Testis (tissue), 3 donors: ENCODE data around the gene PRKCG. TPM values are rescaled to one million over a fixed set of nuclear protein-coding genes. Genes with fewer than 3 reads are reported as not detected.

Experiments used
- DNase-seq: peaks from one replicate; pipeline ENCODE4 v3.0.0-alpha.2; 2019
- H3K27ac ChIP-seq, 2 donors: fragments of 200-600 bp; sonication (generic); one replicate each; pipeline ENCODE4 v1.5.1; 2019
- H3K27me3 ChIP-seq: fragments of 200-600 bp; sonication (generic); one replicate; pipeline ENCODE4 v1.5.1; 2019
- H3K36me3 ChIP-seq: fragments of 200-600 bp; sonication (generic); one replicate; pipeline ENCODE4 v1.5.1; 2017; ENCODE audit warnings: low read depth; ENCODE audit errors: missing control alignments
- H3K4me1 ChIP-seq: fragments of 200-600 bp; sonication (generic); one replicate; pipeline ENCODE4 v1.5.1; 2019
- H3K4me3 ChIP-seq, 2 donors: fragments of 200-600 bp; sonication (generic); one replicate each; pipeline ENCODE4 v1.5.1; 2017 to 2019
- H3K9me3 ChIP-seq: fragments of 200-600 bp; sonication (generic); one replicate; pipeline ENCODE4 v1.5.1; 2017
- POLR2A ChIP-seq: fragments of 450-650 bp; IDR thresholded peaks from one replicate; pipeline ENCODE4 v1.6.1; 2017; ENCODE audit warnings: antibody characterized with exemption, mild to moderate bottlenecking, moderate library complexity
- WGBS, 2 donors: methylation state at CpG; one replicate each; pipeline ENCODE4 v1.1.5; 2018; 5-methylcytosine and 5-hydroxymethylcytosine counted together
- intact Hi-C: fragments of 100-400 bp; cut with DNase I; formaldehyde crosslinking; loops from one replicate; pipeline ENCODE4 v1.15.1; 2023; ENCODE audit warnings: low total_unique reads
- polyA plus RNA-seq: library from polyadenylated mRNA; stranded (reverse); fragments of 350-450 nt; fragmentation: Illumina TruSeq; extraction: RNeasy Lipid Tissue Mini Kit (QIAGEN cat#74804); gene quantifications from one replicate; pipeline ENCODE4 v1.2.3, GENCODE V29; 2014; ENCODE audit warnings: low read depth, low replicate concordance; ENCODE audit not compliant: insufficient read depth
- total RNA-seq, 2 donors: library from RNA; depleted of rRNA; stranded (reverse); fragments of >200 nt; gene quantifications; one replicate each; pipeline ENCODE4 v1.2.3, GENCODE V29; 2016
- TF ChIP-seq, protein P1 (sequence below), 3 experiments: fragments of 450-650 bp in 2 of 3; fragments of 200-600 bp in 1 of 3; sonication (generic) in 1 of 3; IDR thresholded peaks; one replicate each; pipeline ENCODE4 v1.5.1; 2016 to 2019; ENCODE audit warnings: antibody characterized with exemption in 3 of 3, mild to moderate bottlenecking in 2 of 3, moderate library complexity in 1 of 3

PRKCG gene
- total and polyA plus RNA-seq, 3 donors from 2014 or later: 3.7 to 10.6 (median 4.3) TPM

DNA sequence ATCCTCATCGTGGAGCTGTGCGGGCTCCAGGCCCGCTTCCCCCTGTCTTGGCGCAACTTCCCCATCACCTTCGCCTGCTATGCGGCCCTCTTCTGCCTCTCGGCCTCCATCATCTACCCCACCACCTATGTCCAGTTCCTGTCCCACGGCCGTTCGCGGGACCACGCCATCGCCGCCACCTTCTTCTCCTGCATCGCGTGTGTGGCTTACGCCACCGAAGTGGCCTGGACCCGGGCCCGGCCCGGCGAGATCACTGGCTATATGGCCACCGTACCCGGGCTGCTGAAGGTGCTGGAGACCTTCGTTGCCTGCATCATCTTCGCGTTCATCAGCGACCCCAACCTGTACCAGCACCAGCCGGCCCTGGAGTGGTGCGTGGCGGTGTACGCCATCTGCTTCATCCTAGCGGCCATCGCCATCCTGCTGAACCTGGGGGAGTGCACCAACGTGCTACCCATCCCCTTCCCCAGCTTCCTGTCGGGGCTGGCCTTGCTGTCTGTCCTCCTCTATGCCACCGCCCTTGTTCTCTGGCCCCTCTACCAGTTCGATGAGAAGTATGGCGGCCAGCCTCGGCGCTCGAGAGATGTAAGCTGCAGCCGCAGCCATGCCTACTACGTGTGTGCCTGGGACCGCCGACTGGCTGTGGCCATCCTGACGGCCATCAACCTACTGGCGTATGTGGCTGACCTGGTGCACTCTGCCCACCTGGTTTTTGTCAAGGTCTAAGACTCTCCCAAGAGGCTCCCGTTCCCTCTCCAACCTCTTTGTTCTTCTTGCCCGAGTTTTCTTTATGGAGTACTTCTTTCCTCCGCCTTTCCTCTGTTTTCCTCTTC lies 8.0 kb upstream of the PRKCG start:
- Histone ChIP-seq H3K9me3 (no peaks in the 10 kb centered on the region), H3K27ac (no peak overlapping the region), H3K27me3 (no peaks in the 10 kb centered on the region), H3K4me3 (peak overlapping the region in 1 of 2 donors; percentile 20), H3K36me3 (no peaks in the 10 kb centered on the region), H3K4me1 (peaks cover 11% of the 10 kb centered on the region)
- TF ChIP-seq, protein P1, sequence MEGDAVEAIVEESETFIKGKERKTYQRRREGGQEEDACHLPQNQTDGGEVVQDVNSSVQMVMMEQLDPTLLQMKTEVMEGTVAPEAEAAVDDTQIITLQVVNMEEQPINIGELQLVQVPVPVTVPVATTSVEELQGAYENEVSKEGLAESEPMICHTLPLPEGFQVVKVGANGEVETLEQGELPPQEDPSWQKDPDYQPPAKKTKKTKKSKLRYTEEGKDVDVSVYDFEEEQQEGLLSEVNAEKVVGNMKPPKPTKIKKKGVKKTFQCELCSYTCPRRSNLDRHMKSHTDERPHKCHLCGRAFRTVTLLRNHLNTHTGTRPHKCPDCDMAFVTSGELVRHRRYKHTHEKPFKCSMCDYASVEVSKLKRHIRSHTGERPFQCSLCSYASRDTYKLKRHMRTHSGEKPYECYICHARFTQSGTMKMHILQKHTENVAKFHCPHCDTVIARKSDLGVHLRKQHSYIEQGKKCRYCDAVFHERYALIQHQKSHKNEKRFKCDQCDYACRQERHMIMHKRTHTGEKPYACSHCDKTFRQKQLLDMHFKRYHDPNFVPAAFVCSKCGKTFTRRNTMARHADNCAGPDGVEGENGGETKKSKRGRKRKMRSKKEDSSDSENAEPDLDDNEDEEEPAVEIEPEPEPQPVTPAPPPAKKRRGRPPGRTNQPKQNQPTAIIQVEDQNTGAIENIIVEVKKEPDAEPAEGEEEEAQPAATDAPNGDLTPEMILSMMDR (IDR thresholded peaks at IDR 0.05): no peak
- no peak for TF ChIP-seq POLR2A
- 63 to 82% methylated on average over 27 to 51 of the region's 51 CpGs for WGBS, 2 donors
- intact Hi-C loops: no loop called here
- no peak for DNase-seq

DNA sequence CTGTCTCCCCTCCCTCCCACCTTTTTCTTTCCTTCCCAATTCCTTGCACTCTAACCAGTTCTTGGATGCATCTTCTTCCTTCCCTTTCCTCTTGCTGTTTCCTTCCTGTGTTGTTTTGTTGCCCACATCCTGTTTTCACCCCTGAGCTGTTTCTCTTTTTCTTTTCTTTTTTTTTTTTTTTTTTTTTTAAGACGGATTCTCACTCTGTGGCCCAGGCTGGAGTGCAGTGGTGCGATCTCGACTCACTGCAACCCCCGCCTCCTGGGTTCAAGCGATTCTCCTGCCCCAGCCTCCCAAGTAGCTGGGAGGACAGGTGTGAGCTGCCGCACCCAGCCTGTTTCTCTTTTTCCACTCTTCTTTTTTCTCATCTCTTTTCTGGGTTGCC lies 7.4 kb upstream of the PRKCG start:
- Histone ChIP-seq H3K36me3 (no peaks in the 10 kb centered on the region), H3K27ac (no peak overlapping the region), H3K4me3 (peak overlapping the region in 1 of 2 donors; percentile 20), H3K27me3 (no peaks in the 10 kb centered on the region), H3K4me1 (peaks cover 12% of the 10 kb centered on the region), H3K9me3 (no peaks in the 10 kb centered on the region)
- no peak for DNase-seq
- TF ChIP-seq, protein P1 (IDR thresholded peaks at IDR 0.05): no peak
- no peak for TF ChIP-seq POLR2A
- 17 to 45% methylated on average over 6 of the region's 6 CpGs for WGBS, 2 donors
- intact Hi-C loops: no loop called here

DNA sequence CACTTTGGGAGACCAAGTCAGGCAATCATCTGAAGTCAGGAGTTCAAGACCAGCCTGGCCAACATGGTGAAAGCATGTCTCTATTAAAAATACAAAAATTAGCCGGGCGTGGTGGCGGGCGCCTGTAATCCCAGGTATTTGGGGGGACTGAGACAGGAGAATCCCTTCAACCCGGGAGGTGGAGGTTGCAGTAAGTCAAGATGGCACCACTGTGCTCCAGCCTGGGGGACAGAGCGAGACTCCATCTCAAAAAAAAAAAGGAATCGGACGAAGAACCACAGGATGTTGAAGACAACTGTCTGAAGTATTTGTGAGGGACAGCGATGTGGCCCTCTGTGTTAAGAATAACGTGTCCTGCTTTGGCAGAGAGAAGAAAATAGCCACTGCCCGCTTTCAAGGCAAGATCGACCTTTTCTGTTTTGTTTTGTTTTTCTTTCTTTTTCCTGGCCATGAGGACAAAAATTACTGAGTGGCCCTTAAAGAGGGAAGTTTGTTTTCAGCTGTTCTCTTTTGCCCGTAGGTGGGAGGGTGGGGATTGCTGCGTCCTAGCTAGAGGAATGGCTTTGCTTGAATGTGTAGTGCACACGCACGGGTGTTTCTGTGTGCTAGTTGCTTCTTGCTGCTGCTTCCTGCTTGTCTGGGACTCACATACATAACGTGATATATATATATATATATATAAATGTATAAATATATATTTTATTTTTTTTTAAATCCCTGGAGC lies 6.2 kb upstream of the PRKCG start:
- Histone ChIP-seq H3K4me1 (peaks cover 12% of the 10 kb centered on the region), H3K27me3 (no peaks in the 10 kb centered on the region), H3K36me3 (no peaks in the 10 kb centered on the region), H3K9me3 (no peaks in the 10 kb centered on the region), H3K4me3 (no peak overlapping the region), H3K27ac (peak overlapping the region in 1 of 2 donors; percentile 43)
- intact Hi-C loops: no loop called here
- TF ChIP-seq POLR2A: no peak
- TF ChIP-seq, protein P1 (IDR thresholded peaks at IDR 0.05): no peak
- 65 to 75% methylated on average over 17 of the region's 17 CpGs for WGBS, 2 donors
- no peak for DNase-seq

DNA sequence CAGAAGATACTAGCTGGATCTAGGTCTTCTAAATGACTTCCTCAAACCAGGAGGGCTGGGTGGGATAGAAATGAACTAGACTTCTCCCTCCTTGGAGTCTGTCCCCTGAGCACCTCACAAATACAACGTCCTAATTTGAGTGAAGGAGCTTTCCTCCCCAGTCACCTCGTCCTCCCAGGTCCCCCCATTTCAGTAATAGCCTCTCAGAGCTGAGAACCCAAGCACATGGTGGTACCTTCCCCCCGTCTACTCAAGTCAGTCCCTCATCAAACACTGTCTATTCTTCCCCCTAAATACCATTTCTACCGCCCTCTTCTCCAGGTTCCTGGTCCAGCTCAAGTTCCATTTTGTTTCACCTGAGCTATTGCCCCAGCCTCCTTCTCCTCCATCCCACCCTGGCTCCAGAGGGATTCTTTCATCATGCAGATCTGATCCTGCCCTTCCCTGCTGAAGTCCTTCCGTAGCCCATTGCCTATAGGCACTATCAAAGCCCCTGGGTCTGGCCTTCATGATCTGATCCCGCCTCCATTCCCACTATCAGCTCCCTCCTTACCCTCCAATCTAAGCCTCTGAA lies 5.3 kb upstream of the PRKCG start:
- WGBS, 2 donors: 89% methylated on average over 5 of the region's 6 CpGs
- no peak overlapping the region for H3K27ac ChIP-seq
- H3K4me1 ChIP-seq: peaks cover 14% of the 10 kb centered on the region
- no peaks in the 10 kb centered on the region for H3K27me3 ChIP-seq
- intact Hi-C loops: no loop called here
- no peak for TF ChIP-seq POLR2A
- TF ChIP-seq, protein P1 (IDR thresholded peaks at IDR 0.05): no peak
- no peak overlapping the region for H3K4me3 ChIP-seq
- H3K36me3 ChIP-seq: no peaks in the 10 kb centered on the region
- DNase-seq: no peak
- H3K9me3 ChIP-seq: no peaks in the 10 kb centered on the region
